Motor neuron (in vitro differentiated cells): ENCODE data around the gene CLIC3. TPM values are rescaled to one million over a fixed set of nuclear protein-coding genes. Genes with fewer than 3 reads are reported as not detected.
A peak's percentile ranks its signal among the peaks of the same experiment; 100 is the strongest.

ENCODE experiments used
- ATAC-seq, 8 experiments: fragments of 200-7000 bp; cut with Tn5 transposase; replicated peaks in 6 of 8; 2 replicates each; pipeline ENCODE4 v1.8.0; 2021; ENCODE audit warnings: mild to moderate bottlenecking in 8 of 8, moderate library complexity in 8 of 8
- H3K27ac ChIP-seq, 2 donors: fragments of 250-450 bp; sonication (Bioruptor Pico); 2 replicates each; pipeline ENCODE4 v1.9.0; 2021; ENCODE audit warnings: antibody characterized with exemption in 2 of 2, mild to moderate bottlenecking in 2 of 2, moderate library complexity in 1 of 2
- H3K4me1 ChIP-seq, 2 donors: fragments of 250-450 bp; sonication (Bioruptor Pico); replicated peaks in 1 of 2; 2 replicates each; pipeline ENCODE4 v1.6.1; 2021; ENCODE audit warnings: antibody characterized with exemption in 2 of 2, mild to moderate bottlenecking in 2 of 2, moderate library complexity in 1 of 2
- H3K4me3 ChIP-seq, 5 donors: fragments of 250-450 bp; sonication (Bioruptor Pico); 2 replicates each; pipeline ENCODE4 v1.9.0; 2021; ENCODE audit warnings: antibody characterized with exemption in 5 of 5, mild to moderate bottlenecking in 5 of 5, moderate library complexity in 4 of 5
- WGBS, 10 experiments: fragments of 450-650 bp; shearing (Covaris generic); methylation state at CpG; one replicate each; pipeline ENCODE4 v1.0.0; 2022; 5-methylcytosine and 5-hydroxymethylcytosine counted together
- in situ Hi-C, 9 experiments: fragments of 400-800 bp; cut with MboI; loops; one replicate each; pipeline ENCODE4 v1.15.0; 2021; ENCODE audit warnings: low sequenced_read_pairs in 9 of 9, low pct_unique_long_range_greater_than_20kb in 2 of 9; ENCODE audit not compliant: unreplicated experiment in 9 of 9
- total RNA-seq, 8 experiments: library from RNA; unstranded; fragments of 300-600 nt; gene quantifications; 2 replicates each; pipeline versions ENCODE4 v1.2.3 to v1.2.4, GENCODE V29; 2022

Gene CLIC3
- total RNA-seq, 8 experiments from 2014 or later, result 0.29 to 8.3 (median 0.47) TPM; not detected in 4

- no peak for ATAC-seq
- WGBS, 10 experiments, result 60 to 67% methylated on average over 1 to 3 of the region's 15 CpGs; no CpG with 5 or more reads in 8 of the 10 experiments
- no peak overlapping the region for H3K4me3 ChIP-seq
- H3K27ac ChIP-seq, result no peak overlapping the region
- in situ Hi-C loops, result loop anchor here in 7 of 9 experiments (25.0 kb wide), 1 partner anchor 243 kb away; the partner anchor contains the start of genes CCDC183 (in 7 of the 7) and TMEM141 (in 7 of the 7)
- peaks cover 41 to 46% of the 10 kb centered on the region in 2 donors for H3K4me1 ChIP-seq
These were observed 33.6 kb upstream of the CLIC3 start for GRCh38 chr9:137030006-137030405.

GRCh38 chr9:137029058-137029936 is 32.9 kb upstream of the CLIC3 start:
- peak overlapping the region; percentile 45 to 59 (median 47) for H3K4me3 ChIP-seq
- peak in 7 of 8 experiments; percentile 6 to 65 (median 12) for ATAC-seq
- H3K27ac ChIP-seq, result peak overlapping the region in 1 of 2 donors; percentile 86
- H3K4me1 ChIP-seq, result peaks cover 41 to 46% of the 10 kb centered on the region in 2 donors
- WGBS, 10 experiments, result 17 to 92% (median 72%) methylated on average over 2 to 6 of the region's 19 CpGs; no CpG with 5 or more reads in 4 of the 10 experiments
- in situ Hi-C loops, result loop anchor here in 7 of 9 experiments (25.0 kb wide), 1 partner anchor 242 kb away; the partner anchor contains the start of genes CCDC183 (in 7 of the 7) and TMEM141 (in 7 of the 7)

GRCh38 chr9:137028263-137029057 is 32.1 kb upstream of the CLIC3 start:
- Histone ChIP-seq H3K4me3 (peak overlapping the region; percentile 45 to 59 (median 47)), H3K27ac (peak overlapping the region; percentile 47 to 86), H3K4me1 (peaks cover 41 to 46% of the 10 kb centered on the region in 2 donors)
- peak; percentile 55 to 81 (median 64) for ATAC-seq
- 0 to 10% (median 0%) methylated on average over 1 to 5 of the region's 98 CpGs; no CpG with 5 or more reads in 6 of the 10 experiments for WGBS, 10 experiments
- in situ Hi-C loops, result loop anchor here in 7 of 9 experiments (25.0 kb wide), 1 partner anchor 241 kb away; the partner anchor contains the start of genes CCDC183 (in 7 of the 7) and TMEM141 (in 7 of the 7)

- ATAC-seq, result peak; percentile 42 to 73 (median 68)
- 0 to 70% (median 34%) methylated on average over 2 to 3 of the region's 95 CpGs; no CpG with 5 or more reads in 6 of the 10 experiments for WGBS, 10 experiments
- H3K4me3 ChIP-seq, result peak within 1 kb of the TSS; percentile 45 to 59 (median 47)
- peaks cover 41 to 46% of the 10 kb centered on the region in 2 donors for H3K4me1 ChIP-seq
- in situ Hi-C loops, result loop anchor here in 7 of 9 experiments (25.0 kb wide), 1 partner anchor 240 kb away; the partner anchor contains the start of genes CCDC183 (in 7 of the 7) and TMEM141 (in 7 of the 7)
- peak within 1 kb of the TSS; percentile 47 to 86 for H3K27ac ChIP-seq
These were observed 31.2 kb upstream of the CLIC3 start, which contains the start of gene ABCA2 for GRCh38 chr9:137027369-137028262. Gene ABCA2 (minus strand): TSS chr9:137028237. CDS start chr9:137028140, 97 bp downstream.

- peak overlapping the region in 1 of 2 donors; percentile 86 for H3K27ac ChIP-seq
- in situ Hi-C loops, result loop anchor here in 7 of 9 experiments (25.0 kb wide), 1 partner anchor 240 kb away; the partner anchor contains the start of genes CCDC183 (in 7 of the 7) and TMEM141 (in 7 of the 7)
- no peak for ATAC-seq
- peaks cover 37 to 39% of the 10 kb centered on the region in 2 donors for H3K4me1 ChIP-seq
- peak overlapping the region in 3 of 5 donors; percentile 45 to 59 (median 51) for H3K4me3 ChIP-seq
- 95% methylated on average over 3 of the region's 4 CpGs; no CpG with 5 or more reads in 9 of the 10 experiments for WGBS, 10 experiments
These were observed 30.5 kb upstream of the CLIC3 start for GRCh38 chr9:137026828-137027227.

- no peak overlapping the region for H3K27ac ChIP-seq
- in situ Hi-C loops, result loop anchor here in 7 of 9 experiments (25.0 kb wide), 1 partner anchor 239 kb away; the partner anchor contains the start of genes CCDC183 (in 7 of the 7) and TMEM141 (in 7 of the 7)
- H3K4me3 ChIP-seq, result no peak overlapping the region
- ATAC-seq, result no peak
- WGBS, 10 experiments, result 80% methylated on average over 1 of the region's 2 CpGs; no CpG with 5 or more reads in 9 of the 10 experiments
- H3K4me1 ChIP-seq, result peaks cover 36 to 38% of the 10 kb centered on the region in 2 donors
These were observed 30.0 kb upstream of the CLIC3 start for GRCh38 chr9:137026384-137026783.

- WGBS, 10 experiments, result 15 to 88% (median 58%) methylated on average over 4 to 8 of the region's 21 CpGs; no CpG with 5 or more reads in 7 of the 10 experiments
- no peak overlapping the region for H3K4me3 ChIP-seq
- in situ Hi-C loops, result loop anchor here in 7 of 9 experiments (25.0 kb wide), 1 partner anchor 238 kb away; the partner anchor contains the start of genes CCDC183 (in 7 of the 7) and TMEM141 (in 7 of the 7)
- no peak overlapping the region for H3K27ac ChIP-seq
- peak in 5 of 8 experiments; percentile 30 to 44 (median 33) for ATAC-seq
- H3K4me1 ChIP-seq, result peaks cover 36 to 38% of the 10 kb centered on the region in 2 donors
These were observed 29.2 kb upstream of the CLIC3 start for GRCh38 chr9:137025517-137025966.

GRCh38 chr9:137023583-137023991 is 27.2 kb upstream of the CLIC3 start:
- in situ Hi-C loops, result no loop called here
- ATAC-seq, result no peak
- peaks cover 26 to 27% of the 10 kb centered on the region in 2 donors for H3K4me1 ChIP-seq
- no peak overlapping the region for H3K4me3 ChIP-seq
- H3K27ac ChIP-seq, result no peak overlapping the region
- 60 to 90% (median 70%) methylated on average over 1 to 3 of the region's 15 CpGs; no CpG with 5 or more reads in 6 of the 10 experiments for WGBS, 10 experiments

- Histone ChIP-seq H3K27ac (no peak overlapping the region), H3K4me1 (peaks cover 26 to 27% of the 10 kb centered on the region in 2 donors), H3K4me3 (no peak overlapping the region)
- in situ Hi-C loops, result no loop called here
- no peak for ATAC-seq
- 17 to 83% methylated on average over 2 of the region's 7 CpGs; no CpG with 5 or more reads in 8 of the 10 experiments for WGBS, 10 experiments
These were observed 26.8 kb upstream of the CLIC3 start for GRCh38 chr9:137023157-137023556.

GRCh38 chr9:137022662-137023008 is 26.3 kb upstream of the CLIC3 start:
- 80 to 100% methylated on average over 1 of the region's 23 CpGs; no CpG with 5 or more reads in 8 of the 10 experiments for WGBS, 10 experiments
- Histone ChIP-seq H3K4me3 (no peak overlapping the region), H3K4me1 (peaks cover 26 to 27% of the 10 kb centered on the region in 2 donors), H3K27ac (no peak overlapping the region)
- in situ Hi-C loops, result no loop called here
- no peak for ATAC-seq

- WGBS, 10 experiments, result 36 to 100% methylated on average over 3 to 9 of the region's 30 CpGs; no CpG with 5 or more reads in 8 of the 10 experiments
- ATAC-seq, result peak in 7 of 8 experiments; percentile 25 to 97 (median 44)
- in situ Hi-C loops, result no loop called here
- Histone ChIP-seq H3K27ac (no peak overlapping the region), H3K4me3 (no peak overlapping the region), H3K4me1 (peaks cover 22 to 23% of the 10 kb centered on the region in 2 donors)
These were observed 25.8 kb upstream of the CLIC3 start for GRCh38 chr9:137021979-137022661.
